Progenitor cell of endocrine pancreas (in vitro differentiated cells): ENCODE results near the gene MAP2K3. TPM values are rescaled to one million over a fixed set of nuclear protein-coding genes. Genes with fewer than 3 reads are reported as not detected.
"Not testable (repeated sequence)": the region's sequence is repeated elsewhere in the genome, so short reads cannot be mapped to it uniquely, and the experiment has no call there.

Experiments used
- DNase-seq: peaks from one replicate; pipeline ENCODE4 v3.0.0; 2021; ENCODE audit warnings: low spot score; ENCODE audit not compliant: unreplicated experiment
- H3K27ac Mint-ChIP-seq: 2 replicates; pipeline ENCODE4 v1.8.0; 2021; ENCODE audit warnings: mild to moderate bottlenecking, moderate library complexity, mixed read lengths
- H3K27me3 Mint-ChIP-seq: 2 replicates; pipeline ENCODE4 v1.8.0; 2021; ENCODE audit warnings: mixed read lengths
- H3K36me3 Mint-ChIP-seq: 2 replicates; pipeline ENCODE4 v1.8.0; 2022; ENCODE audit warnings: mixed read lengths; ENCODE audit not compliant: insufficient read depth
- H3K4me1 Mint-ChIP-seq: 2 replicates; pipeline ENCODE4 v1.8.0; 2021; ENCODE audit warnings: low read depth, mixed read lengths
- H3K4me3 Mint-ChIP-seq: 2 replicates; pipeline ENCODE4 v1.8.0; 2021; ENCODE audit warnings: low read depth, mild to moderate bottlenecking, moderate library complexity, mixed read lengths
- H3K9me3 Mint-ChIP-seq: 2 replicates; pipeline ENCODE4 v1.8.0; 2021; ENCODE audit warnings: low read depth, mixed read lengths
- CTCF ChIP-seq: fragments of 200-600 bp; sonication (generic); IDR thresholded peaks from one replicate; pipeline ENCODE4 v1.5.0; 2021; ENCODE audit warnings: antibody characterized with exemption, mild to moderate bottlenecking; ENCODE audit not compliant: unreplicated experiment
- total RNA-seq: library from RNA; stranded (reverse); gene quantifications from 2 replicates; pipeline ENCODE4 v1.2.1, GENCODE V29; 2021

MAP2K3 gene
- total RNA-seq, 1 donor from 2014 or later: 24.7 TPM

- Mint-ChIP-seq H3K27ac (no peak overlapping the region), H3K4me3 (no peak overlapping the region), H3K27me3 (no peaks in the 10 kb centered on the region), H3K36me3 (no peaks in the 10 kb centered on the region), H3K4me1 (no peaks in the 10 kb centered on the region), H3K9me3 (no peaks in the 10 kb centered on the region)
- TF ChIP-seq CTCF: no peak
- DNase-seq: no peak
Measured at GRCh38 chr17:21345236-21345635, 60.7 kb downstream of the MAP2K3 start.

DNA sequence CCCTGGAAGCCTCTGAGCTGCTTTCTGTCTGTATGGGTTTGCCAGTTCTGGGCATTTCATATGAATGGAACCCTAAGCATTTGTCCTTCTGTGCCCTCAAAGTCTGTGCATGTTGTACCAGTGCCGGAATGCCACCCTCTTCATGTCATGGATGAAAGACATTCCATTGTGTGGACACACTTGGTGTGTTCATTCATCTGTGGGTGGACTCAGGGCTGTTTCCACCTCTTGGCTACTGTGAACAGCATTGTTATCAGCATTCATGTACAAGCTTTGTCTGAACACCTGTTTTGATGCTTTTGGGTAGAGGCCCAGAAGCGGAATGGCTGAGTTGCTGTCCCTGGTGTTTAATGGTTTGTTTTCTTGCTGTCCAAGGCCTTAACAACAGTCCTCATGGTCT lies 61.6 kb downstream of the MAP2K3 start:
- not testable (repeated sequence) for H3K4me1 Mint-ChIP-seq, DNase-seq, H3K36me3 Mint-ChIP-seq, H3K9me3 Mint-ChIP-seq, H3K27ac Mint-ChIP-seq, H3K27me3 Mint-ChIP-seq, H3K4me3 Mint-ChIP-seq

- H3K36me3 Mint-ChIP-seq, H3K4me1 Mint-ChIP-seq, H3K27ac Mint-ChIP-seq, H3K4me3 Mint-ChIP-seq, DNase-seq, H3K9me3 Mint-ChIP-seq, H3K27me3 Mint-ChIP-seq: not testable (repeated sequence)
Measured at GRCh38 chr17:21346651-21347250, 62.2 kb downstream of the MAP2K3 start.

GRCh38 chr17:21347660-21348059 lies 63.1 kb downstream of the MAP2K3 start:
- DNase-seq, H3K9me3 Mint-ChIP-seq, H3K4me3 Mint-ChIP-seq, H3K4me1 Mint-ChIP-seq, H3K36me3 Mint-ChIP-seq, H3K27ac Mint-ChIP-seq, H3K27me3 Mint-ChIP-seq: not testable (repeated sequence)

DNA sequence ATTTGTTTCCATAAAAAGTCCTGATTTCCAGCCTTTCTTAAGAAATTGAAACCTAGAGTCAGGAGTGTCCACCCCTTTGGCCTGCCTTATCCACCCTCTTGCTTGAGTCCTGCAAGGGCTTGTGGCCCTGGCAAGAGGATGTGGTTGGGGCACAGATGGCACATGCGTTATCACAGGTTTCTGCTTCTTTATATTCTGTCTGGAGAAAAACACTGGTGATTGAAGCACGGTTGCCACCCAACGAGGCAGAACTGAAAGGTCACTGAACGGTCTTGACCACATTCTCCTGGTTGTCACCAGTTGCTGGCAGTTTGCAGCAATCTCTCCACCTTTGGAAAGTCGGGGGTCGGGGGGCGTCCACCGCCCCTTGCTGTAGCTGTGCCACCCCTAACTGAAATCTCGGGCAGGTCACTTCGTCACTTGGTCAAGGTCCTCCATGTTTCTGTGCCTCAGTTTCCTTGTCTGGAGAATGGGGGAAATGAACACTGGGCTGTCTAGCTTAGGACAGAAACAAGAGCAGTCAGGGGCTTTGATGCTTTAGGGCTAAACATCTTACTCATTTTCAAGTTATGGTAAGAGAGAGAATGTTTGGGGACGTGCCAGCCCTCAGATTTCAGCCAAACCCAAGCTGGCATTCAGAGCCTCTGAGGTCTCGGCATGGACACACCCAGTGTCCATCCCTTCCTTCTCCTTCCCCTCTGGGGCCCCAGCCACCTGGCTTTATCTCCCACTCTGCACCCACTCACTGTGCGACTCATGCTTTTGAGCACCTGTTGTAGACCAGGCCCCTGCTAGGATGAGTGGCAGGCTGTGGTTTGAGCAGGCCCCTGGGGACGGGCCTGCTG lies 63.8 kb downstream of the MAP2K3 start:
- H3K27ac Mint-ChIP-seq, H3K36me3 Mint-ChIP-seq, H3K4me1 Mint-ChIP-seq, DNase-seq, H3K27me3 Mint-ChIP-seq, H3K4me3 Mint-ChIP-seq, H3K9me3 Mint-ChIP-seq: not testable (repeated sequence)

- H3K4me1 Mint-ChIP-seq, H3K36me3 Mint-ChIP-seq, H3K9me3 Mint-ChIP-seq, DNase-seq, H3K27me3 Mint-ChIP-seq, H3K4me3 Mint-ChIP-seq, H3K27ac Mint-ChIP-seq: not testable (repeated sequence)
Measured at GRCh38 chr17:21348926-21349261, 64.4 kb downstream of the MAP2K3 start.

DNA sequence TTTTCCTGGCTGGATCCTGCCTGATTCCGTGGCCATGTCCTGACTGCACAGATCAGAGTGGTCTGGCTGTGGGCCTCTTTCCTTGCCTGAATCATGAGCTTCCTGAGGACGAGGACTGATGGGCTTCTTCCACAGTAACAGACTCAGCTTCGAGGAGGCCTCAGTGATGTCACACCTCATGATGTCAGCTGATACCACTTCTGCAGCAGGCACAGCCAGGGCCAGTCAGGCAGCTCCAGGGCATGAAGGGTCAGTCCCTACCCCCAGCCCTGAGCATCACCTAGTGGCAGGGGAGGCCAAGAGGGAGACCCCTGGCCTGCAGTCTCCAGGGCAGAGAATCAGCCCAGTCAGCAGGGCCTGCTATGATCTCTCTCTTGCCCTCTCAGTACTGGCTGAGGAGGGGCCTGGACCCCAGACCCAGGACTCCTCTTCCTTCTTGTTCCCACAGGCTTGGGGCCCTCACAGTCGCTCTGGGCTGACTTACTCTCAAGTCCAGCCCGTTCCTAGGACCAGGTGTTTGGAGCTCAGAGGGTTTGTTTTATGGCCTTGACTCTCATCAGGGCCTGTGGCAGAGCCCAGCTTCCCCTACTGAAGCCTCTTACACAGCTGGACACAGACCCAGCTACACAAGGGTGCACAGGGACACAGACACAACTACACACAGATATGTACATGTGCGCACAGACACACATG lies 65.0 kb downstream of the MAP2K3 start:
- H3K36me3 Mint-ChIP-seq, DNase-seq, H3K4me1 Mint-ChIP-seq, H3K4me3 Mint-ChIP-seq, H3K9me3 Mint-ChIP-seq, H3K27ac Mint-ChIP-seq: not testable (repeated sequence)
- peaks cover 12% of the 10 kb centered on the region for H3K27me3 Mint-ChIP-seq

GRCh38 chr17:21350495-21350894 lies 66.0 kb downstream of the MAP2K3 start:
- H3K27ac Mint-ChIP-seq, H3K9me3 Mint-ChIP-seq, DNase-seq, H3K4me3 Mint-ChIP-seq, H3K36me3 Mint-ChIP-seq, H3K4me1 Mint-ChIP-seq: not testable (repeated sequence)
- H3K27me3 Mint-ChIP-seq: peaks cover 14% of the 10 kb centered on the region
